Esophagus mucosa (tissue), 1 donor: ENCODE results near the gene PCDHB7. TPM values are rescaled to one million over a fixed set of nuclear protein-coding genes. Genes with fewer than 3 reads are reported as not detected.
"Not testable (repeated sequence)": the region's sequence is repeated elsewhere in the genome, so short reads cannot be mapped to it uniquely, and the experiment has no call there.

Experiments
- ATAC-seq: fragments of 200-7000 bp; cut with Tn5 transposase; one replicate; pipeline ENCODE4 v1.9.1; 2020
- total RNA-seq: library from RNA; stranded (reverse); gene quantifications from one replicate; pipeline ENCODE4 v1.2.4, GENCODE V29; 2023
- donor health status: DM: yes; HTN: yes; CAD: no.

The PCDHB7 gene
- total RNA-seq, 1 donor from 2014 or later: 0.20 TPM

GRCh38 chr5:141224844-141225243, 52.4 kb downstream of the PCDHB7 start:
- not testable (repeated sequence) for ATAC-seq

GRCh38 chr5:141225421-141225820, 53.0 kb downstream of the PCDHB7 start:
- not testable (repeated sequence) for ATAC-seq

Other genes with a start within 250 kb of the PCDHB7 start
- 0.04 TPM for gene PCDHAC1, start 246.3 kb upstream of the PCDHB7 start, total RNA-seq
- gene PCDHAC2, start 206.2 kb upstream of the PCDHB7 start, total RNA-seq: 0.24 TPM
- not detected for gene PCDHB1, start 121.3 kb upstream of the PCDHB7 start, total RNA-seq
- gene PCDHB2, start 78.0 kb upstream of the PCDHB7 start, total RNA-seq: 2.2 TPM
- 0.52 TPM for gene PCDHB3, start 72.2 kb upstream of the PCDHB7 start, total RNA-seq
- 0.52 TPM for gene PCDHB4, start 50.8 kb upstream of the PCDHB7 start, total RNA-seq
- gene PCDHB5, start 37.4 kb upstream of the PCDHB7 start, total RNA-seq: 0.40 TPM
- 0.16 TPM for gene PCDHB6, start 22.6 kb upstream of the PCDHB7 start, total RNA-seq
- gene PCDHB8, start 5.1 kb downstream of the PCDHB7 start, total RNA-seq: 0.40 TPM
- gene PCDHB16, start 9.7 kb downstream of the PCDHB7 start, total RNA-seq: 0.48 TPM
- 0.48 TPM for gene PCDHB9, start 14.5 kb downstream of the PCDHB7 start, total RNA-seq
- 0.80 TPM for gene PCDHB10, start 19.7 kb downstream of the PCDHB7 start, total RNA-seq
- gene PCDHB11, start 27.0 kb downstream of the PCDHB7 start, total RNA-seq: 0.44 TPM
- gene PCDHB12, start 36.1 kb downstream of the PCDHB7 start, total RNA-seq: 0.72 TPM
- 3.4 TPM for gene PCDHB13, start 41.3 kb downstream of the PCDHB7 start, total RNA-seq
- gene PCDHB14, start 50.7 kb downstream of the PCDHB7 start, total RNA-seq: 2.0 TPM
- 0.44 TPM for gene PCDHB15, start 72.8 kb downstream of the PCDHB7 start, total RNA-seq
- gene SLC25A2, start 131.4 kb downstream of the PCDHB7 start, total RNA-seq: 0.24 TPM
- gene TAF7, start 148.1 kb downstream of the PCDHB7 start, total RNA-seq: 35.1 TPM
- 0.40 TPM for gene PCDHGA1, start 157.9 kb downstream of the PCDHB7 start, total RNA-seq
- gene PCDHGA2, start 166.1 kb downstream of the PCDHB7 start, total RNA-seq: 0.68 TPM
- 0.76 TPM for gene PCDHGA3, start 171.2 kb downstream of the PCDHB7 start, total RNA-seq
- gene PCDHGB1, start 177.5 kb downstream of the PCDHB7 start, total RNA-seq: 0.92 TPM
- gene PCDHGA4, start 182.4 kb downstream of the PCDHB7 start, total RNA-seq: 0.48 TPM
- 1.2 TPM for gene PCDHGB2, start 187.3 kb downstream of the PCDHB7 start, total RNA-seq
- 0.72 TPM for gene PCDHGA5, start 191.5 kb downstream of the PCDHB7 start, total RNA-seq
- 0.76 TPM for gene PCDHGB3, start 197.6 kb downstream of the PCDHB7 start, total RNA-seq
- 1.2 TPM for gene PCDHGA6, start 201.2 kb downstream of the PCDHB7 start, total RNA-seq
- 1.6 TPM for gene PCDHGA7, start 210.1 kb downstream of the PCDHB7 start, total RNA-seq
- 2.8 TPM for gene PCDHGB4, start 215.1 kb downstream of the PCDHB7 start, total RNA-seq
- 0.64 TPM for gene PCDHGA8, start 220.0 kb downstream of the PCDHB7 start, total RNA-seq
- gene PCDHGB5, start 225.3 kb downstream of the PCDHB7 start, total RNA-seq: 5.8 TPM
- 3.1 TPM for gene PCDHGA9, start 230.1 kb downstream of the PCDHB7 start, total RNA-seq
- 3.0 TPM for gene PCDHGB6, start 235.4 kb downstream of the PCDHB7 start, total RNA-seq
- 5.3 TPM for gene PCDHGA10, start 240.3 kb downstream of the PCDHB7 start, total RNA-seq
- gene PCDHGB7, start 245.0 kb downstream of the PCDHB7 start, total RNA-seq: 3.3 TPM
- gene PCDHGA11, start 248.4 kb downstream of the PCDHB7 start, total RNA-seq: 1.9 TPM